HG03039 (cell line): ENCODE data around the gene KRTAP12-3.

Experiments used
- ATAC-seq: cut with Tn5 transposase; IDR thresholded peaks from one replicate; pipeline ENCODE4 v1.9.1; 2021; ENCODE audit warnings: mild to moderate bottlenecking, moderate library complexity; ENCODE audit not compliant: unreplicated experiment

Gene KRTAP12-3

GRCh38 chr21:44701023-44701400, 43.3 kb downstream of the KRTAP12-3 start:
- no peak for ATAC-seq

- no peak for ATAC-seq
These were observed 43.8 kb downstream of the KRTAP12-3 start for GRCh38 chr21:44701541-44701940.

- no peak for ATAC-seq
These were observed 44.6 kb downstream of the KRTAP12-3 start for GRCh38 chr21:44702111-44702972.

- no peak for ATAC-seq
These were observed 45.4 kb downstream of the KRTAP12-3 start for GRCh38 chr21:44702973-44703730.

- ATAC-seq, result no peak
These were observed 46.3 kb downstream of the KRTAP12-3 start for GRCh38 chr21:44703731-44704635.

GRCh38 chr21:44704636-44705001, 46.9 kb downstream of the KRTAP12-3 start:
- ATAC-seq, result no peak

- no peak for ATAC-seq
These were observed 48.4 kb downstream of the KRTAP12-3 start for GRCh38 chr21:44706026-44706705.

GRCh38 chr21:44706706-44707581, 49.2 kb downstream of the KRTAP12-3 start:
- no peak for ATAC-seq
